OCI-LY7 (cell line): Measurements from ENCODE around the gene CNTN5. TPM values are rescaled to one million over a fixed set of nuclear protein-coding genes. Genes with fewer than 3 reads are reported as not detected.
"Not testable (repeated sequence)": the region's sequence is repeated elsewhere in the genome, so short reads cannot be mapped to it uniquely, and the experiment has no call there.

Experiments used
- BruUV-seq: library from RNA; stranded (reverse); fragments of 400-500 nt; replicated peaks from 2 replicates; lab custom pipeline; 2021; lab: Mats Ljungman, UMichigan
- CTCF ChIA-PET: fragments of 300-600 bp; sonication (Branson Sonifier 250); formaldehyde crosslinking; loops from one replicate; lab custom pipeline; 2022; ENCODE audit warnings: antibody characterized with exemption; ENCODE audit not compliant: unreplicated experiment; lab: Charles Lee
- POLR2A ChIA-PET: fragments of 300-600 bp; sonication (Branson Sonifier 250); formaldehyde crosslinking; loops from one replicate; lab custom pipeline; 2022; ENCODE audit warnings: antibody characterized with exemption; lab: Charles Lee
- DNase-seq: peaks from one replicate; pipeline ENCODE4 v3.0.0-alpha.2; 2015; ENCODE audit warnings: low spot score
- H2AFZ ChIP-seq: fragments of 200-600 bp; sonication (generic), shearing (Covaris generic); 2 replicates; pipeline ENCODE4 v1.6.1; 2014; ENCODE audit warnings: mild to moderate bottlenecking, antibody characterized with exemption, low read length, moderate library complexity
- H3K27ac ChIP-seq: fragments of 200-600 bp; sonication (generic); 2 replicates; pipeline ENCODE4 v1.5.1; 2014; ENCODE audit warnings: mixed run types, low read depth, mild to moderate bottlenecking, moderate library complexity, low read length, inconsistent platforms; ENCODE audit not compliant: poor library complexity, severe bottlenecking
- H3K36me3 ChIP-seq: fragments of 200-600 bp; sonication (generic); 2 replicates; pipeline ENCODE4 v1.6.1; 2014; ENCODE audit warnings: mild to moderate bottlenecking, antibody characterized with exemption, low read length, moderate library complexity, mixed read lengths; ENCODE audit not compliant: insufficient read depth
- H3K4me1 ChIP-seq: fragments of 200-600 bp; sonication (generic); 2 replicates; pipeline ENCODE4 v1.5.1; 2014; ENCODE audit warnings: mild to moderate bottlenecking, low read length; ENCODE audit not compliant: insufficient read depth, poor library complexity, severe bottlenecking
- H3K4me2 ChIP-seq: fragments of 200-600 bp; sonication (generic); 2 replicates; pipeline ENCODE4 v1.6.1; 2014; ENCODE audit warnings: mild to moderate bottlenecking, low read length
- H3K4me3 ChIP-seq: fragments of 200-600 bp; sonication (generic); 2 replicates; pipeline ENCODE4 v1.5.1; 2014; ENCODE audit warnings: mild to moderate bottlenecking, low read depth, low read length; ENCODE audit not compliant: poor library complexity, severe bottlenecking
- H3K79me2 ChIP-seq: fragments of 200-600 bp; sonication (generic); 2 replicates; pipeline ENCODE4 v1.6.1; 2016; ENCODE audit warnings: low read depth, mild to moderate bottlenecking, low read length, moderate library complexity, mixed read lengths; ENCODE audit not compliant: insufficient read depth
- H3K9me2 ChIP-seq: fragments of 200-600 bp; sonication (generic); 2 replicates; pipeline ENCODE4 v1.6.1; 2016; ENCODE audit warnings: mild to moderate bottlenecking, low read length, mixed read lengths; ENCODE audit not compliant: insufficient read depth
- H3K9me3 ChIP-seq: fragments of 200-600 bp; sonication (generic); 2 replicates; pipeline ENCODE4 v1.6.1; 2014; ENCODE audit warnings: mild to moderate bottlenecking, mixed run types, low read length, mixed read lengths
- H4K20me1 ChIP-seq: fragments of 200-600 bp; sonication (generic); 2 replicates; pipeline ENCODE4 v1.6.1; 2014; ENCODE audit warnings: mild to moderate bottlenecking, antibody characterized with exemption, low read length, moderate library complexity, mixed read lengths; ENCODE audit not compliant: insufficient read depth
- EZH2phosphoT487 ChIP-seq: fragments of 200-600 bp; sonication (generic); IDR thresholded peaks from 2 replicates; pipeline ENCODE4 v1.6.1; 2018; ENCODE audit warnings: low read depth, borderline replicate concordance, mild to moderate bottlenecking, mixed run types, antibody characterized with exemption, low read length, moderate library complexity, mixed read lengths
- intact Hi-C: fragments of 100-400 bp; cut with micrococcal nuclease; formaldehyde crosslinking; loops from one replicate; pipeline ENCODE4 v1.10.0; 2022; ENCODE audit not compliant: unreplicated experiment
- total RNA-seq, 2 experiments: library from RNA; depleted of rRNA in 1 of 2; stranded (reverse); fragments of >200 nt in 1 of 2; shearing (Covaris generic) in 1 of 2; gene quantifications; 2 replicates each; pipeline ENCODE4 v1.2.3, GENCODE V29; 2014 to 2022
- TF ChIP-seq, protein P1 (sequence below): fragments of 200-600 bp; sonication (generic); conservative IDR thresholded peaks from 2 replicates; pipeline ENCODE4 v1.5.1; 2014; ENCODE audit warnings: mild to moderate bottlenecking, antibody characterized with exemption, low read length, moderate library complexity, mixed read lengths

The CNTN5 gene
- total RNA-seq, 2 experiments from 2014 or later: not detected

DNA sequence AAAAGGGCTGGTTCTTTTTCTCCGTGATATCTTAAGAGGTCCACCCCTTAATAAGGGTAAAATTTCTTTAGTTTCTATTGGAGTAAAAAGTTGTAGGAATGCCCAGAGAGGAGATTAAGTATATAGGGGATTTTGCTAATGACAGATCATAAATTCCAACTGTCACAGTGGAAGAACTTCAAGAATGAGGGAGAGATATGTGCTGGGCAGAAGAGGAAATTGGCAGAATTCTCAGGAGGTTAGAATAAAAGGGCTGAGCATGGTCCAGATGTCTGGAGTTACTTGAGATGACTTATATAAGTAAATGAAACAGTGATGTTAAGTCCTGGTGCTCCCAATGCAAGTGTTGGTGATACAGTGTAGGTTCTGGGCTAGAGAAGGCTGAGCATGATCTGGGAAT lies 1248.8 kb downstream of the CNTN5 start:
- POLR2A ChIA-PET: no interaction called here
- Histone ChIP-seq H3K27ac (no peak overlapping the region), H3K9me2 (no peaks in the 10 kb centered on the region), H3K36me3 (no peaks in the 10 kb centered on the region), H4K20me1 (no peaks in the 10 kb centered on the region), H3K4me3 (no peak overlapping the region), H3K4me2 (no peak overlapping the region), H3K9me3 (no peaks in the 10 kb centered on the region), H3K4me1 (no peaks in the 10 kb centered on the region), H3K79me2 (no peaks in the 10 kb centered on the region), H2AFZ (no peak overlapping the region)
- TF ChIP-seq, protein P1, sequence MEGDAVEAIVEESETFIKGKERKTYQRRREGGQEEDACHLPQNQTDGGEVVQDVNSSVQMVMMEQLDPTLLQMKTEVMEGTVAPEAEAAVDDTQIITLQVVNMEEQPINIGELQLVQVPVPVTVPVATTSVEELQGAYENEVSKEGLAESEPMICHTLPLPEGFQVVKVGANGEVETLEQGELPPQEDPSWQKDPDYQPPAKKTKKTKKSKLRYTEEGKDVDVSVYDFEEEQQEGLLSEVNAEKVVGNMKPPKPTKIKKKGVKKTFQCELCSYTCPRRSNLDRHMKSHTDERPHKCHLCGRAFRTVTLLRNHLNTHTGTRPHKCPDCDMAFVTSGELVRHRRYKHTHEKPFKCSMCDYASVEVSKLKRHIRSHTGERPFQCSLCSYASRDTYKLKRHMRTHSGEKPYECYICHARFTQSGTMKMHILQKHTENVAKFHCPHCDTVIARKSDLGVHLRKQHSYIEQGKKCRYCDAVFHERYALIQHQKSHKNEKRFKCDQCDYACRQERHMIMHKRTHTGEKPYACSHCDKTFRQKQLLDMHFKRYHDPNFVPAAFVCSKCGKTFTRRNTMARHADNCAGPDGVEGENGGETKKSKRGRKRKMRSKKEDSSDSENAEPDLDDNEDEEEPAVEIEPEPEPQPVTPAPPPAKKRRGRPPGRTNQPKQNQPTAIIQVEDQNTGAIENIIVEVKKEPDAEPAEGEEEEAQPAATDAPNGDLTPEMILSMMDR: no peak
- TF ChIP-seq EZH2phosphoT487: no peak
- DNase-seq: no peak
- no TSS peak for BruUV-seq
- intact Hi-C loops: no loop called here
- CTCF ChIA-PET: no interaction called here

DNA sequence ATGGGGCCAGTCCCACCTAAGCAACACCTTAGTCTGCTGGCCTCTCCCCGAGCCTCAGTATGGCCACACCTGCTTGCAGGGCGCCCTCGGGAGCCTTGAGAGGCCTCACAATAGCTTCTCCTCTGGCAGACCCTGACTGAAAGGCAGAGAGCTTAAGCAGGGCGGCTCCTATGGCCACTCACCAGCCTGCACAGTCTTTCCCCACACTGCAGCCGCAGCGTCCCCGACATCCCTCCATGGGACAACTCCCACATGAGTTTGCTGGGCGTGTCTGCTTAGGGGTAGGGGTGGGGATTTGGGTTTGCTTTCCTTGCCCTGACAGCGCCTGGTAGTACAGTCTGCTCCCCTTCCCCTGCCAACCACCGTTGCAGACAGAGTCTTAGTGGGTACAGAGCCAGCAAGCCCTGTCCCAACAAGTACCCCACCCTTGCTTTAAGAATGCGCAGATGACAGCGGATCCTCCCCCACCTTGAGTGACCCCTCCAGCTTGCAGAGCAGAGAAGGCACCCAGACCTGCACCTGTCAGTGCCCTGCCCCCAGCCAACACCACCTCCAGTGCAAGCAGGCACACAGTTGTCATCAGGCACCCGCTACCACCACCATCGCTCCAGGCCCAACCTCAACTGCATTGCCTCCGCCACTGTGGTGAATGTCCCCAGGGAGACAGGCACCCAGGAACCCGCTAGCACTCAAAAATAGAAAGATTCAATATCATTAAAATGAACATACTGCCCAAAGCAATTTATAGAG lies 1252.5 kb downstream of the CNTN5 start:
- BruUV-seq: no TSS peak
- no peaks in the 10 kb centered on the region for H3K9me3 ChIP-seq
- CTCF ChIA-PET: no interaction called here

DNA sequence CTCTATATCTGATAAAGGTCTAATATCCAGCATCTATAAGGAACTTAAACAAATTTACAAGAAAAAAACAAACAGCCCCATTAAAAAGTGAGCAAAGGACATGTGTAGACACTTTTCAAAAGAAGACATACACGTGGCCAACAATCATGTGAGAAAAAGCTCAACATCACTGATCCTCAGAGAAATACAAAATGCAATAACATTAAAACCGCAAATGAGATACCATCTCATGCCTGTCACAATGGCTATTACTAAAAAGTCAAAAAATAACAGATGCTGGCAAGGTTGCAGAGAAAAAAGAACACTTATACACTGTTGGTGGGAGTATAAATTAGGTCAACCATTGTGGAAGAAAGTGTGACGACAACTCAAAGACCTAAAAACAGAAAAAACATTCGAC lies 1253.7 kb downstream of the CNTN5 start:
- BruUV-seq, H3K36me3 ChIP-seq, intact Hi-C loops, H3K9me2 ChIP-seq, H3K4me3 ChIP-seq, POLR2A ChIA-PET, H3K4me1 ChIP-seq, H3K79me2 ChIP-seq, CTCF ChIA-PET, H3K27ac ChIP-seq, H4K20me1 ChIP-seq, H3K9me3 ChIP-seq, DNase-seq, H3K4me2 ChIP-seq, H2AFZ ChIP-seq: not testable (repeated sequence)

More for the DNA sequence above, 1252.5 kb downstream of the CNTN5 start:
- POLR2A ChIA-PET: no interaction called here
- H3K79me2 ChIP-seq: no peaks in the 10 kb centered on the region
- no peak overlapping the region for H3K4me2 ChIP-seq
- no peaks in the 10 kb centered on the region for H4K20me1 ChIP-seq
- H2AFZ ChIP-seq: no peak overlapping the region
- intact Hi-C loops: no loop called here
- TF ChIP-seq, protein P1: no peak
- no peak for TF ChIP-seq EZH2phosphoT487
- no peak for DNase-seq
- H3K9me2 ChIP-seq: no peaks in the 10 kb centered on the region
- H3K4me3 ChIP-seq: no peak overlapping the region
- H3K27ac ChIP-seq: no peak overlapping the region
- H3K4me1 ChIP-seq: no peaks in the 10 kb centered on the region
- no peaks in the 10 kb centered on the region for H3K36me3 ChIP-seq
